Embryonic facial prominence (tissue), 1 donor: ENCODE data around the gene FIZ1.

Experiments
- DNase-seq: peaks from one replicate; pipeline ENCODE4 v3.0.0-alpha.2; 2016; ENCODE audit errors: extremely low spot score

Gene FIZ1

DNA sequence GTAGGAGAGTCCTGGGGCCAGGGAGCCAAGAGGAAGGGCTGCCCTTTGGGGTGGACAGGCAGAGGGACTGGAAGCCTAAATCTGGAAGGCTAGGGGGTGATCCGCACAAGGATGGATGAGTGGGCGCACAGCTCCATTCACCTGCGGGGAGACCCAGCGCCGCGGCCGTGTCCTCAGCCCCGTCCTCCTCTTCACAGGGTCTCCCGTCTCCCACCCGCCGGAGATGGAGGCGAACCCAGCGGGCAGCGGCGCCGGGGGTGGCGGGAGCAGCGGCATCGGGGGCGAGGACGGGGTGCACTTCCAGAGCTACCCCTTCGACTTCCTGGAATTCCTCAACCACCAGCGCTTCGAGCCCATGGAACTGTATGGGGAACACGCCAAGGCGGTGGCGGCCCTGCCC, 14.1 kb upstream of the FIZ1 start:
- DNase-seq, result no peak

GRCh38 chr19:55611983-55612645, 12.8 kb upstream of the FIZ1 start:
- DNase-seq, result no peak

- DNase-seq, result no peak
These were observed 12.1 kb upstream of the FIZ1 start for GRCh38 chr19:55611300-55611982.

GRCh38 chr19:55609326-55609725, 10.0 kb upstream of the FIZ1 start:
- DNase-seq, result no peak

DNA sequence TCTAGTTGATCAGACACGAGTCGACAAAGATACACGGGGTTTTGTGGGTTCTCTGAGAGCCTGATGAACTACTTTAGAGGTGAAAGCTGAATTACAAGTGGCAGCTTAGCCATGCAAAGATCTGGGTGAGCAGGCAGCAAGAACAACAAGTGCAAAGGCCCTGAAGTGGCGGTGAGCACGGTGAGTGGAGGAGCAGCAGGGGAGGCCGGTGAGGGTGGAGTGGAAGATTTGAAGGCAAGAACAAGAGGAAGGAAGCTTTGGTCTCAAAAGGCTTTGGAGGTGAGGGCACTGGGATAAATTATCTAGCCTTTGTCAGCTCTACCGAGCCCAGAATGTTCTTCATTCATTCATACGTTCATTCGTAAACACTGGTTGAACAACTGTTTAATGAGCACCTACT, 7.5 kb upstream of the FIZ1 start:
- no peak for DNase-seq

- no peak for DNase-seq
These were observed 7.1 kb upstream of the FIZ1 start for GRCh38 chr19:55606471-55606787.

GRCh38 chr19:55605637-55606470, 6.5 kb upstream of the FIZ1 start, which contains the start of gene ZNF865:
Gene ZNF865 (plus strand): TSS chr19:55605647. CDS start chr19:55613619, 7,972 bp downstream.
- DNase-seq, result peak; percentile 82

DNA sequence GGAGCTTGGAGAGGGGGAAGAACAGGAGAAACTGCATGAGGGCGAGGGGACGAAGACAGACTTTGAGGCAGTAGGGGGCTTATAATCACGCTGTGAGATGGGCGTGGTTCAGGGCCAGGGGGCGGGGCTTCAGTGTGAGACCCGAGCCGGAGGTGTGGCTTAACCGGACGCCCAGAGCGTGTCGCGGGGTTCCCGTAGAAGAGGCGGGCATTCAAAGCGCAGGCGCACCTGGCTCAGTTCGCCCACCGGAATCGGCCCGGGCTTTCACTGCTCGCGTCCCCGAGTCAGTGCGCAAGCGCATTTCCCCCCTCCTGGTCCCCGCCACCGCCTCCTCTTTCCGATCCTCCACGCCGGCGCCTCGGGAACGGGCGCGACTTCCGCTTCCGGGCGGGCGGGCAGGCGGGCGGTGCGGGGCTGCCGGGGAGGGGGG, 5.9 kb upstream of the FIZ1 start:
- peak; percentile 98 for DNase-seq

- DNase-seq, result no peak
These were observed 4.4 kb upstream of the FIZ1 start for GRCh38 chr19:55603581-55604292.

DNA sequence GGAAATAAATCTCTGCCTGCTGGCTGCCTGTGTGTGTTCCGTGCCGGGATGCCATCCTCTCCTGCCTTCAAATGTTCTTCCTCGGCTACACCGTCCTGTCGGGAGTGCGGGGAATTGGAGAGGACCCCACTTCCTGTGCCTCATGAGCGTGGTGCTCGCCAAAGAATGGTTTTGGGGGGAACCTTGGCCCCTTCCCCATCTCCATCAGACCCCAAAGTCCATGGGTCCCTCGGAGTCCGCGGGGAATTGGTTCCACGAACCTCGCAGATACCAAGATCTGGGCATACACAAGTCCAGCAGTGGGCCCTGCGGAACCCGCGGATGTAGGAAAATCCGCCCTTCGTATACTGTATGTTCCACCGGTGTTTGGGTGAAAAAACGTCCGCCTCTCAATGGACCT, 3.8 kb upstream of the FIZ1 start:
- no peak for DNase-seq

DNA sequence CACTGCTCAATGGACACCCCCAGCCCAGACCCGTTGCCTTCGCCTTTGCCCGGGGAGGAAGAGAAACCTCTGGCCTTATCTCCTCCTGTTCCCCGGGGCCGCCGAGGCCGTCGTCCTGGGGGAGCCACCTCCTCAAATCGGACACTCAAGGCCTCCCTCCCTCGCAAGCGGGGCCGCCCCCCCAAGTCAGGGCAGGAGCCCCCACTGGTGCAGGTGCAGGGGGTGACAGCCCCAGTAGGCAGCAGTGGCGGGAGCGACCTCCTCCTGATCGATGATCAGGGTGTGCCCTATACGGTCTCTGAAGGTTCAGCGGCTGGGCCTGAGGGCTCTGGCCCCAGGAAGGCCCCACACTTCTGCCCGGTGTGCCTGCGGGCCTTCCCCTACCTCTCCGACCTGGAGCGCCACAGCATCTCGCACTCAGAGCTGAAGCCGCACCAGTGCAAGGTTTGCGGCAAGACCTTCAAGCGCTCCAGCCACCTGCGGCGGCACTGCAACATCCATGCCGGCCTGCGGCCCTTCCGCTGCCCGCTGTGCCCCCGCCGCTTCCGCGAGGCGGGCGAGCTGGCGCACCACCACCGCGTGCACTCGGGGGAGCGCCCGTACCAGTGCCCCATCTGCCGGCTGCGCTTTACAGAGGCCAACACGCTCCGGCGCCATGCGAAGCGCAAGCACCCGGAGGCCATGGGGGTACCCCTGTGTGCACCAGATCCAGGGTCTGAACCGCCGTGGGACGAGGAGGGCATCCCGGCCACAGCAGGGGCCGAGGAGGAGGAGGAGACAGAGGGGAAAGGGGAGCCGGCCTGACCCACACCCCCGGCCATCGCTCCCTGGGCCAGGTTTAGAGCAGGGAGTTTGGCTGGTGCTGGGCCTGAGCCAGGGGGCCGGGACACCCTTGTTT, 3.0 kb upstream of the FIZ1 start:
- DNase-seq, result no peak

- DNase-seq, result no peak
These were observed 1.8 kb upstream of the FIZ1 start for GRCh38 chr19:55601084-55601483.

DNA sequence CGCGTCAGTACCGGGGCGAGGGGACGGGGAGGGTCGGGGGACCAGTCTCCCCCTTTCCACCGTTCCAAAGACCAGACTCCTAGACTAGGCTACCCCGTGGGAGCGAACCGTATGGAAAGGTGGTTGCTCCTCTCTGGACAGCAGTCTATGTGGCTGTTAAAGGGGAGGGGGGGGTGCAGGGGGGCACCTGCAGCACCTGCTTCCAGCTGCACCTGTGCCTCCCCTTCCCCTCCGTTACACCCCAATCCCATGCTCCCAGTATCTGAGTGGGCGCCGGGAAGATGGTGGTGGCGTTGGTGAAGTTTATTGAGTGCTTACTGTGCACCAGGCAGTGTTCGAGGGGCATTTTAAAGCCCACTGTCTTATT, 1.3 kb upstream of the FIZ1 start:
- DNase-seq, result no peak

- DNase-seq, result peak; percentile 88
These were observed 735 bp upstream of the FIZ1 start, which contains the start of gene ZNF524 for GRCh38 chr19:55599842-55600661. Gene ZNF524 (plus strand): TSS chr19:55600288. CDS start chr19:55602113, 1,825 bp downstream.

DNA sequence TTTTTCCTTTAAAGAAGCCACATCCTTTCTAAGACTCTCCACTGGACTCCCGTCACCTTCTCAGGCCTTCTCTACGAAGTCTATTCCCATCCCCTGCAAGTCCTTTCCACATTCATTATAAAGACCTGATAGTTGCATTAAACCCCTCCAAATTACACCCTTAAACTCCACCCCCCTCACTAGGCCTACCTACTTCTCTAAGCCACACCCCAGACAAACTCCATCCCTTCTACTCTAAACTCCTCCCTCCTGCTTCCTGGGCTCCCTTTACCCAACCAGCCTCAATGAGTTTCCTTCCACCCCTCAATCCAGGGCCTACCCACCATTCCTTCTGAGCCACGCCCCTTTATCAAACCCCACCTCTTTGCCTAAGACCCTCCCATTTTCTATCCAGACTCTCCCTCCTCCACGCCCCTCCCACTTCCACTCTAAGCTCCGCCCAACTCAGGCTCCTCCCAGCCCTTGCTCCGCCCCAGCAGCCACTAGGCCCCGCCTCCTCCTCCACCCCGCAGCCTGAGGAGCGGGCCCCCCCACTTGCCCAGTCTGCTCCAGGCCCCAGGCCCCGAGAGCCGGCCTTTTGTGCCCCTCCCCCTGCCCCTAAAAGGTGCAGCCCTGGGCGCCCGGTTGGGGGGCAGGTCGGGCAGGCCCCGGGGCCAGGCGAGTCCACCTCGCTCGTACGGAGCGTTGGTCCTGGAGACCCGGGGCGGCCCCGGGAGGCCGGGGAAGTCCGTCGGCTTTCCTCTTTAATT, 424 bp downstream of the FIZ1 start:
- DNase-seq, result peak; percentile 92

GRCh38 chr19:55598034-55598433, 1.3 kb downstream of the FIZ1 start:
- DNase-seq, result no peak

GRCh38 chr19:55597501-55597921, 1.8 kb downstream of the FIZ1 start:
- DNase-seq, result no peak

GRCh38 chr19:55596304-55596703, 3.0 kb downstream of the FIZ1 start:
- no peak for DNase-seq

- no peak for DNase-seq
These were observed 4.2 kb downstream of the FIZ1 start for GRCh38 chr19:55594996-55595545.
